ENCODE results near the gene TUBB3. TPM values are rescaled to one million over a fixed set of nuclear protein-coding genes. Genes with fewer than 3 reads are reported as not detected.
"Not testable (repeated sequence)": the region's sequence is repeated elsewhere in the genome, so short reads cannot be mapped to it uniquely, and the experiment has no call there.

TUBB3 gene
- total RNA-seq, 1 donor from 2014 or later, result 23.4 TPM

DNA sequence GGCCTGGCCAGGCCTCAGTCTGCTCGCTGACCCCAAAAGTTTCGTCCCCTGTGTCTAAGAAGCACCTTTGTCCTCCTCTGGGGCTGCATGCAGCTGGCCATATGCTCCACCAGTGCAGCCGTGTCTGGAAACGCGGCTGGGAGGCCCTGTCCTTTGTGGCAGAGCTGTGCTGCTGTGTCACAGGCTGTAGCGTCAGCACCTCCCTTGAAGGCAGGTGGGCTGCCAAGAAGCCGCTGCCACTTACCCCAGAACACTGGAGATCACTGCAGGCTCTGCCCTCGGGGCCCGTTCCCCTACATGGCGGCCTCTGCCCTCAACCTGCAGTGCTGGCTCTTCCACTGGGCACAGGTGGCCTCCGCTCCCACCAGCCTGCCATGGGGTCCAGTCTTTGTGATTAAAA, 20.2 kb upstream of the TUBB3 start:
- no peak for DNase-seq

DNA sequence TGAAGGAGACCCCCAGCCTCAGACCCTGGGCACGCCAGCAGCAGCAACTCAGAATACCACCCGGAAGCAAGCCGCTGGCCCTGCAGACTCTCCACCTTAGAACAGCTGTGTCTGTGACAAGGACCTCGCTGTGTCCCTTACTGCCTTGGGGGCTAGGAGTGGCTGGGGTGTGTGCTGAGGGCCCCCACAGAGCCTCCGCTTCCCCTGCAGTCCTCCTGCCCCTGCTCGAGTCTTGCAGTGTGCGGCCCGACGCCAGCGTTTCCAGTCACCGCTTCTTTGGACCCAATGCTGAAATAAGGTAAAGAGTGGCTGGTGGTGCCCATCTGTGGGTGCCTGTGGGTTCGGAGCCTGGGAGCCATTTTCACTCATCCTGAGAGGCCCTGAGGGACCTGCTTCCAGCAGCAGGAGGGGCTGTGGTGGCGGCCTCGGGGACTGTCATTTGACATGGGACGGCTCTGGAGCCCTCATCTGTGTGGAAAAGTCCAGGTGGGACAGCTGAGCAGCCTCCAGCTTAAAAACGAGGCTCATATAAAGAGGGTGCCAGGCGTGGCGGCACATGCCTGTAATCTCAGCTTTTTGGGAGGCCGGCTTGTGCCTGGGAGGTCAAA, 19.1 kb upstream of the TUBB3 start:
- DNase-seq, result no peak

GRCh38 chr16:89904606-89905510, 18.3 kb upstream of the TUBB3 start:
- no peak for DNase-seq

GRCh38 chr16:89905511-89906139, 17.5 kb upstream of the TUBB3 start:
- DNase-seq, result no peak

GRCh38 chr16:89906140-89907025, 16.8 kb upstream of the TUBB3 start:
- DNase-seq, result no peak

DNA sequence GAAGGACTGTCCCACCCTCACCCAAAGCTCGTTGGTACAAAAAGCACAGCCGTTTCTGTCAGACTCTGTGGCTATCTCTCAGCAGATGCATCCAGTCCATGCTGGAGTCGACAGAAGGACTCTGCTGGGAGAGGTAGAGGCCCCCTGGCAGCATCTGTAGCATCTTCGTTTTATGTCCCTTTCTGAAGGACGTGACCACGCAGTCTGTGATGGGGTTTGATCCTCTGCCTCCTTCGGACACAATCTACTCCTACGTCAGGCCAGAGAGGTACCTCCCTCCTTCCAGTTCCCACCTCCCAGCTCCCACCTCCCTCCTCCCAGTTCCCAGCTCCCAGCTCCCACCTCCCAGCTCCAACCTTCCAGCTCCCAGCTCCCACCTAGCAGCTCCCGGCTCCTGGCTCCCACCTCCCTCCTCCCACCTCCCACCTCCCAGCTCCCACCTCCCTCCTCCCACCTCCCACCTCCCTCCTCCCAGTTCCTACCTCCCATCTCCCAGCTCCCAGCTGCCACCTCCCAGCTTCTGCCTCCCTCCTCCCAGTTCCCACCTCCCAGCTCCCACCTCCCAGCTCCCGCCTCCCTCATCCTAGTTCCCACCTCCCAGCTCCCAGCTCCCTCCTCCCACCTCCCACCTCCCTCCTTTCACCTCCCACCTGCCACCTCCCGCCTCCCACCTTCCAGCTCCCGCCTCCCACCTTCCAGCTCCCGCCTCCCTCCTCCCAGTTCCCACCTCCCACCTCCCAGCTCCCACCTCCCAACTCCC, 15.9 kb upstream of the TUBB3 start:
- no peak for DNase-seq

DNA sequence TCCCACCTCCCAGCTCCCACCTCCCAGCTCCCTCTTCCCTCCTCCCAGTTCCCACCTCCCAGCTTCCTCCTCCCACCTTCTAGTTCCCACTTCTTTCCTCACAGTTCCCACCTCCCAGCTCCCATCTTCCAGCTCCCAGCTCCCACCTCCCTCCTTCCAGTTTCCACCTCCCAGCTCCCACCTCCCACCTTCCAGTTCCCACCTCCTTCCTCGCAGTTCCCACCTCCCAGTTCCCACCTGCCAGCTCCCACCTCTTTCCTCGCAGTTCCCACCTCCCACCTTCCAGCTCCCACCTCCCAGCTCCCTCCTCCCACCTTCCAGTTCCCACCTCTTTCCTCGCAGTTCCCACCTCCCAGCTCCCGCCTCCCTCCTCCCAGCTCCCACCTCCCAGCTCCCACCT, 14.9 kb upstream of the TUBB3 start:
- DNase-seq, result no peak

DNA sequence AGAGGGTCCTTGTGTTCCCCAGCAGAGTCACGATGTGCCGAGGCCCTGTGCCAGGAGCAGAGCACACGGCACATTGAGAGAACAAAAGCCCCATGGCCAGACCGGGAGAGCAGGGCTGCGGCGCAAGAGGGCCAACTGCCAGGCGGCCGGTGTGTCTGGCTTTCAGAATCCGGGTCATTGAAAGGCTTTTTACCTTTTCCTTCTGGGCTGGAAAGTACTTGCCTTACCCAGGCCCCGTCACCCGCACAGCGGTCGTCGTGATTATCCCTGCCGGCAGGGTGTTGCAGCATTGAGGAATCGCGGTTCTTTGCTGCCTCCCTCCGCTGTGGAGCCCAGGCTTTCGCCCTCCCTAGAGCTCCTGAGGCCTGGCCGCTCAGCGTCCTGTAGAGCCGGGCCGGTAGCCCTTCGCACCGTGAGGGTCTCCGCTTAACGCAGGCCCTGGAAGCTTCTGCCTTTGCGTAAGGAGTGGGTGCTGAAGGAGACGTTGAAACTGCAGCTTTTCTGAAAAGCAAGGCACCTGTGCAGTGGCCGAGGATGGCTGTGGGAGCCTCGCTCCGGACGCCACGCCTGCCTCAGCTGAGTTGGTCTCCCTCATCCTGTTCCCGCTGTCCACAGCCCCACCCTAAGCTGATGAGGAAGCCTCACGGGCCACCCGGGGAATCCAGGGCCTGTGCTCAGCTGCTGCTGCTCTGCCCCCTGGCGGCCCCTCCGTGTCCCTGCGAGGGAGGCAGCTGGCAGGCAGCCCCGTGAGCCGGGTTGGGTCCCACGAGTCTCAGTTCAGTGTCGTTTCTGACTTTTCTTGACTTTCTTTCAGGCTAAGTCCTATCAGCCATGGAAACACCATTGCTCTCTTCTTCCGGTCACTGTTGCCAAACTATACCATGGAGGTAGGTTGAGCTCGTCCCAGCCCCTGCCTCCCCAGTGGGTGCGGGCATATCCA, 13.1 kb upstream of the TUBB3 start:
- DNase-seq, result peak; percentile 69

- DNase-seq, result no peak
Observed at GRCh38 chr16:89910717-89911354, 12.3 kb upstream of the TUBB3 start.

GRCh38 chr16:89911375-89911774, 11.8 kb upstream of the TUBB3 start:
- no peak for DNase-seq

- DNase-seq, result no peak
Observed at GRCh38 chr16:89912143-89912542, 11.0 kb upstream of the TUBB3 start.

DNA sequence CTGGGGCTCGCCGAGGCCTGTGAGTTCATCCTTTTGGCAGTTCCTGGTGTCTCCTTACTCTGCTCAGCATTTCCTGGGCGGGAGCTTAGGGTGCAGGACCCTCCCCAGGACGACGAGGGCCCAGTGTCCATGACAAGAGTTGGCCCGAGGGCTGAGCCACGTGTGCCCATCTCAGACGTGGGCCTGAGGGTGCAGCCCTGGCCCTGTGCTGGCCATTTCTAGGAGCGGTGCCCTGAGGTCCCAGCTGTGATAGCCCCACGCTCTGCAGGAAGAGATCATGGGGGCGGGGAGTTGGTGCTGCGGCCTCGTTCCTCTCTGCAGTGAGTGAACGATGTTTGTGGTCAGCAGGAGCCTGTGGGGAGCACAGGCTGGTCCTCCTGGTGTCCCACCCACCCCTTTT, 10.5 kb upstream of the TUBB3 start:
- DNase-seq, result no peak

- no peak for DNase-seq
Observed at GRCh38 chr16:89913408-89914387, 9.4 kb upstream of the TUBB3 start.

DNA sequence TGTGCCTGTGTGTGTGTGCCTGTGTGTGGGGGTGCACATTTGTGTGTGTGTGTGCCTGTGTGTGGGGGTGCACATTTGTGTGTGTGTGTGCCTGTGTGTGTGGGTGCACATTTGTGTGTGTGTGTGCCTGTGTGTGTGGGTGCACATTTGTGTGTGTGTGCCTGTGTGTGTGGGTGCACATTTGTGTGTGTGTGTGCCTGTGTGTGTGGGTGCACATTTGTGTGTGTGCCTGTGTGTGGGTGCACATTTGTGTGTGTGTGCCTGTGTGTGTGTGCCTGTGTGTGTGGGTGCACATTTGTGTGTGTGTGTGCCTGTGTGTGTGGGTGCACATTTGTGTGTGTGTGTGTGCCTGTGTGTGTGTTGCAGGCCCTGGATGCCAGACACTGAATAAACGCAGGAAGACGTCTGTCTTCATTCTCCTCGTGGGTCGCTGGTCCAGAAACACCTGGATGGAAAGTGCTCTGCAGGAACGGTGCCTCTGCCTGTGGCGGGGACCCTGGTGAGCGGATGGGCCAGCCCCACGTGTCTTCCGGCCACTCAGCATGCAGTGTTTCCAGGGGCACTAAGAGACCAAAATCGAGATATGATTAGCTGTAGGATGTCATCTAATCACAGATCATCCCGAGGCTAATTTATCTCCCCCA, 8.4 kb upstream of the TUBB3 start:
- DNase-seq, result not testable (repeated sequence)

DNA sequence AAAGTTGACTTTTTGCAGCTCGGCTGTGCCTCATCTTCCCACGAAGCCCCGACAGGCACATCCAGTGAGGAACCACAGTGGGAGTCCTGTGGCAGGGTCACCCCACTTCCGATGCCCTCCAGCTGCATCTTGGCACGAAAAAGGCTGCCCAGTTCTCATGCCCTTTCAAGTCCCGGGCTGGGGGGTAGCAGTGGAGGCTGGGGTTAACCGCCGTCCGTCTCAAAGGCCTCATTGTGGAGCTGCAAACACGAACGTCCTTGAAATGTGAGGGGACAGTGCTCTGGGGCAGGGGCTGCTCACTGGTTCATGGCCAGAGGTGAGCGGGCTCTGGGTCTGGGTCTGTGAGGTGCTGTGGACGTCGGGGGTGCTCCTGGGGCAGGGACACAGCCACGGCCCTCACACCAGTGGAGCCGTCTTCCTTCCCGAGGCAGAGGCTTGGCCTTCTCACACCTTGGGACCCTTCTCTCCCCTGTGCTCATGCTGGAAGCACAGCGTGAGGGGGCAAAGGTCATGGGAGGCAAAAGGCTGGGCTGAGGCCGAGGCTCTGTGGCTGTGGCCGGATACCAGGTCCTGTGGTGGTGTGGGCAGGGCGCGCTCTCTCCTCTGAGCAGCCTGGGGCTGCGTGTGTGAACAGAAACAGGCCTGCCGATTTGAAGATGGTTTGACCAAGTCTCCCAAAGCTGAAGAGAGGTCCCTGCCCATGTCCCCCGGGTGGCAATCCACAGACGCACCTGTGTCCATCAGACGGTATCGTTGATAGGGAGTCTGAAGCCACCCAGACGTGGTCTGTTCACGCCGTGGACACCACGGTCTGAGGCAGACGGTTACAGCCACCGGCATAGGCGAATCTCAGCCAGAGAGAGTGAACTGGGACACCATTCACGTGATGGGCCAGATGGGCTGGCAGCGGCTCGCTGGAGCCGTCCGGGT, 7.6 kb upstream of the TUBB3 start:
- no peak for DNase-seq

DNA sequence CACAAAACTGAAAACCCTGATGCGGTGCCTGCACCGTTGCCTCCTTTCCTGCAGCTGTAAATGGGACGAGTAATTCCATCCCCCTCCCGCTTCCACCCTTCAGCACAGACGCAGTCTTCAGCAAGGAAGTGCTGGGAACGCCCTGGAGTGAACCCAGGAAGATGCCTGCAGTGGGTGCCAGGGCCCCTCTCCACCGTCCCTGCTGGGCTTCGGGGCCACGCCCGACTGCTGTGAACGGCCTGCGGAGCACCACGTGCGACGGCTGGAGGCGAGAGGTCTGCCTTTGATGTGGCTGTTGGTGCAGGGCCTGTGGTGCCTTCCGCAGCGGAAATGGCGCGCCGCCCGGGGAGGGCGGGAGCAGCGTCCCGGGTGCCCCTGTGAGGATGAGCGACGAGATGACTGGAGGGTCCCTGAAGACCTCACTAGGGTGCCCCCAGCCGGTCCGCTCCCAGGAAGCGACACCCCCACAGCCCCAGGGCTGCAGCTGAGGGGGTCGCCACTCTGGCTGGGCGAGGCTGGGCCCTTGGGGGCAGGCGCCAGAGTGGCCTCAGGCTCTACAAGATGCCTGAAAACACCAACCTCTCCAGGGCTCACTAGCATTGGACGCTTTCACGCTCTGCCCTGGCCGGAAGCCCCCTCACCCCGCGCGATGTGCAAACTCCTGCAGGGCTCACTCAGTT, 5.2 kb upstream of the TUBB3 start:
- DNase-seq, result peak; percentile 76

All from tongue (tissue), 2 donors.